Peyer's patch (tissue), 4 donors: ENCODE results near the gene SLC25A25.
"Not testable (repeated sequence)": the region's sequence is repeated elsewhere in the genome, so short reads cannot be mapped to it uniquely, and the experiment has no call there.

Source experiments
- CTCF ChIP-seq, 6 experiments: fragments of 450-650 bp in 4 of 6; fragments of 200-600 bp in 2 of 6; sonication (generic) in 1 of 6; IDR thresholded peaks; one replicate each; pipeline ENCODE4 v1.5.1; 2017 to 2019; ENCODE audit warnings: antibody characterized with exemption in 6 of 6, mild to moderate bottlenecking in 3 of 6, moderate library complexity in 1 of 6
- POLR2A ChIP-seq, 2 donors: fragments of 450-650 bp; IDR thresholded peaks; one replicate each; pipeline ENCODE4 v1.5.1; 2017; ENCODE audit warnings: antibody characterized with exemption in 2 of 2, mild to moderate bottlenecking in 2 of 2, moderate library complexity in 2 of 2

GRCh38 chr9:128071475-128071874 is 3.4 kb downstream of the SLC25A25 start:
- TF ChIP-seq CTCF, POLR2A (IDR thresholded peaks at IDR 0.05): not testable (repeated sequence)
